Colon (tissue), 2 donors: ENCODE results near the gene ADAMTS12.

Experiments used
- FAIRE-seq: peaks from 2 replicates; lab custom pipeline; 2012; peaks lifted over from hg19 to GRCh38; lab: Jason Lieb, UNC
- donor health status: control.
- donor health status: control.

The ADAMTS12 gene

GRCh38 chr5:33712664-33713063, 179.1 kb downstream of the ADAMTS12 start:
- no peak for FAIRE-seq

- FAIRE-seq, result no peak
Observed at GRCh38 chr5:33711094-33711679, 180.6 kb downstream of the ADAMTS12 start.

GRCh38 chr5:33702867-33703266, 188.9 kb downstream of the ADAMTS12 start:
- FAIRE-seq, result no peak

GRCh38 chr5:33701951-33702350, 189.8 kb downstream of the ADAMTS12 start:
- no peak for FAIRE-seq

GRCh38 chr5:33701251-33701650, 190.5 kb downstream of the ADAMTS12 start:
- no peak for FAIRE-seq

- FAIRE-seq, result no peak
Observed at GRCh38 chr5:33696411-33696810, 195.4 kb downstream of the ADAMTS12 start.

GRCh38 chr5:33692980-33693379, 198.8 kb downstream of the ADAMTS12 start:
- FAIRE-seq, result no peak

GRCh38 chr5:33691856-33692255, 199.9 kb downstream of the ADAMTS12 start:
- no peak for FAIRE-seq

GRCh38 chr5:33690374-33691135, 201.2 kb downstream of the ADAMTS12 start:
- no peak for FAIRE-seq

- no peak for FAIRE-seq
Observed at GRCh38 chr5:33688526-33688925, 203.3 kb downstream of the ADAMTS12 start.

- FAIRE-seq, result no peak
Observed at GRCh38 chr5:33688066-33688465, 203.7 kb downstream of the ADAMTS12 start.

- FAIRE-seq, result no peak
Observed at GRCh38 chr5:33685873-33686755, 205.7 kb downstream of the ADAMTS12 start.

GRCh38 chr5:33684496-33685159, 207.2 kb downstream of the ADAMTS12 start:
- no peak for FAIRE-seq

GRCh38 chr5:33679791-33680190, 212.0 kb downstream of the ADAMTS12 start:
- FAIRE-seq, result no peak

GRCh38 chr5:33675958-33676464, 215.8 kb downstream of the ADAMTS12 start:
- FAIRE-seq, result no peak

GRCh38 chr5:33671700-33672291, 220.0 kb downstream of the ADAMTS12 start:
- FAIRE-seq, result no peak

- no peak for FAIRE-seq
Observed at GRCh38 chr5:33662722-33663427, 228.9 kb downstream of the ADAMTS12 start.

GRCh38 chr5:33659526-33660169, 232.1 kb downstream of the ADAMTS12 start:
- FAIRE-seq, result no peak

GRCh38 chr5:33657804-33658440, 233.9 kb downstream of the ADAMTS12 start:
- no peak for FAIRE-seq

- FAIRE-seq, result no peak
Observed at GRCh38 chr5:33657176-33657575, 234.6 kb downstream of the ADAMTS12 start.
